GM12875 (cell line): Measurements from ENCODE around the gene GLE1.
"Not testable (repeated sequence)": the region's sequence is repeated elsewhere in the genome, so short reads cannot be mapped to it uniquely, and the experiment has no call there.

Source experiments
- H3K4me3 ChIP-seq: one replicate; pipeline ENCODE4 v1.5.1; 2011; ENCODE audit warnings: low read depth, low read length, control low read depth
- TF ChIP-seq, protein P1 (sequence below): IDR thresholded peaks from 2 replicates; pipeline ENCODE4 v1.5.1; 2011; ENCODE audit warnings: low read depth, mild to moderate bottlenecking, control low read depth, inconsistent platforms, low read length, moderate library complexity, borderline replicate concordance; ENCODE audit not compliant: insufficient read depth

Gene GLE1

DNA sequence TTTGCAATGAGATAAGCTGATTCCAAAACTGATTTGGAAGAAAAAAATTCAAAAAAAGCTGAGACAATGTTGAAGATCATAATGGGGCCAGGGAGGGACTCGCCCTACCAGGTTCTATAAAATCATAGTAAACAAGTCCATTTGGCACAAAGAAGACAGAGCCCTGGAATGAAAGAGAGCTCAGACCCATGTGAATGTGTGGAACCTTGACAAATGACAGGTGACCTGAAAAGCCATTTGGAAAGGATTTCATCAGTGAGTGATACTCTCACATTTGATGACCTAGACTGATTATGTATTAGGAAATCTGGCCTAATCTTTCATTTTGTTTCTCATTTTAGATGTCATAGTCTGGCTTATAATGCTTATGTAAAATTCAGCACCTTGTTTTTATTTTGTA lies 74.7 kb downstream of the GLE1 start:
- TF ChIP-seq, protein P1, sequence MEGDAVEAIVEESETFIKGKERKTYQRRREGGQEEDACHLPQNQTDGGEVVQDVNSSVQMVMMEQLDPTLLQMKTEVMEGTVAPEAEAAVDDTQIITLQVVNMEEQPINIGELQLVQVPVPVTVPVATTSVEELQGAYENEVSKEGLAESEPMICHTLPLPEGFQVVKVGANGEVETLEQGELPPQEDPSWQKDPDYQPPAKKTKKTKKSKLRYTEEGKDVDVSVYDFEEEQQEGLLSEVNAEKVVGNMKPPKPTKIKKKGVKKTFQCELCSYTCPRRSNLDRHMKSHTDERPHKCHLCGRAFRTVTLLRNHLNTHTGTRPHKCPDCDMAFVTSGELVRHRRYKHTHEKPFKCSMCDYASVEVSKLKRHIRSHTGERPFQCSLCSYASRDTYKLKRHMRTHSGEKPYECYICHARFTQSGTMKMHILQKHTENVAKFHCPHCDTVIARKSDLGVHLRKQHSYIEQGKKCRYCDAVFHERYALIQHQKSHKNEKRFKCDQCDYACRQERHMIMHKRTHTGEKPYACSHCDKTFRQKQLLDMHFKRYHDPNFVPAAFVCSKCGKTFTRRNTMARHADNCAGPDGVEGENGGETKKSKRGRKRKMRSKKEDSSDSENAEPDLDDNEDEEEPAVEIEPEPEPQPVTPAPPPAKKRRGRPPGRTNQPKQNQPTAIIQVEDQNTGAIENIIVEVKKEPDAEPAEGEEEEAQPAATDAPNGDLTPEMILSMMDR: no peak

DNA sequence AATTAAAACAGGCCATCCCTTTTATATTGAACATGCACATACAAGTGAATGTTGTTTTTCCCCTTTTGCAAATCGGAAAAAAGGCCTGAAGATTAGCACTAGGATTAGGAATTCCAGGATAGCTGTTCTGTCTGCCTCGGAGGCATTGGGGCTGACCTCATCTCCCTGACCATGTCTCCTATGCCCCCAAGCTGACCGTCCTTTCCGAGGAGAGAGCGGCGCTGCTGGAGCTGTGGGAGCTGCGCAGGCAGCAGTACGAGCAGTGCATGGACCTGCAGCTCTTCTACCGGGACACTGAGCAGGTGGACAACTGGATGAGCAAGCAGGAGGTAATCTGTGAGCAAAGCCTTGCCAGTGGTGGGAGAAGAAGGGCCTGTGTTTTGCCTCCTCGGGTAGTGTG lies 76.2 kb downstream of the GLE1 start:
- no peak overlapping the region for H3K4me3 ChIP-seq
- TF ChIP-seq, protein P1: no peak

More for the DNA sequence above, 74.7 kb downstream of the GLE1 start:
- H3K4me3 ChIP-seq: no peak overlapping the region

DNA sequence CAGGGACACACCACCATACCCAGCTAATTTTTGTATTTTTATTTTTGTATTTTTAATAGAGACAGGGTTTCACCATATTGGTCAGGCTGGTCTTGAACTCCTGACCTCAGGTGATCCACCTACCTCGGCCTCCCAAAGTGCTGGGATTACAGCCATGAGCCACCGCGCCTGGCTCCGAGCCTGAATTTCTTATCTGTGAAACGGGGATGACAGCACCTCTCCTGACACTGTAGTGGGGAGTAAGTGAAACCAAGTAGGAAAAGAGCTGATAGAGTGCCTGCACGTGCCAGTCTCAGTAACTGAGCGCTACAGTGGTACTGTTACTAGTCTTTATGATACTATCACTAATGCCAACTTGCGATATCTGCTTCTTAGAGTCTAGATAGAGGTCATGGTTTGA lies 80.6 kb downstream of the GLE1 start:
- not testable (repeated sequence) for H3K4me3 ChIP-seq

DNA sequence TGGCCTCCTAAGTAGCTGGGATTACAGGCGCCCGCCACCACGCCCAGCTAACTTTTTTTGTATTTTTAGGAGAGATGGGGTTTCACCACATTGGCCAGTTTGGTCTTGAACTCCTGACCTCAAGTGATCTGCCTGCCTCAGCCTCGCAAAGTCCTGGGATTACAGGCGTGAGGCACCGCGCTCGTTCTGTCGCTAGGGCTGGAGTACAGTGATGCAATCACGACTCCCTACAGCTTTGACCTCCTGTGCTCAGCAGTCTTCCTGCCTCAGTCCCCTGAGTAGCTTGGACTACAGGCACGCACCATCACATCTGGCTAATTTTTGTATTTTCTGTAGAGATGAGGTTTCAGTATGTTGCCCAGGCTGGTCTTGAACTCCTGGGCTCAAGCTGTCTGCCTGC lies 82.4 kb downstream of the GLE1 start:
- H3K4me3 ChIP-seq: not testable (repeated sequence)

DNA sequence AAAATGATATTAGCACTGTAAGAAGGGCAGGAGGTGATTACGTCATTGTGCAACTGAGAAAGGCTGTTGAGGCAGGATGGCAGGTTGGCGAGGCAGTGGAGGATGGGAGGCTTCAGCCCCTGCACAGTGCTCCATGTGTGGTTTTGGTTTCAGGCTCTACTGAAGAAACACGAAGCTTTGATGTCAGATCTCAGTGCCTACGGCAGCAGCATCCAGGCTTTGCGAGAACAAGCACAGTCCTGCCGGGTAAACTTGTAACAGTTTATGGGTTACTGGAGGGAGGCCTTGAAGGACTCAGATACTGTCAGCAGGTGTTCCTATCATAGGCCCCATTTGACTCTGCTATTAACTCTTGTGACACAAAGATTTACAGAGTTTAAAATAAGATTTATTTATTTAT lies 82.9 kb downstream of the GLE1 start:
- TF ChIP-seq, protein P1: no peak
- no peak overlapping the region for H3K4me3 ChIP-seq

DNA sequence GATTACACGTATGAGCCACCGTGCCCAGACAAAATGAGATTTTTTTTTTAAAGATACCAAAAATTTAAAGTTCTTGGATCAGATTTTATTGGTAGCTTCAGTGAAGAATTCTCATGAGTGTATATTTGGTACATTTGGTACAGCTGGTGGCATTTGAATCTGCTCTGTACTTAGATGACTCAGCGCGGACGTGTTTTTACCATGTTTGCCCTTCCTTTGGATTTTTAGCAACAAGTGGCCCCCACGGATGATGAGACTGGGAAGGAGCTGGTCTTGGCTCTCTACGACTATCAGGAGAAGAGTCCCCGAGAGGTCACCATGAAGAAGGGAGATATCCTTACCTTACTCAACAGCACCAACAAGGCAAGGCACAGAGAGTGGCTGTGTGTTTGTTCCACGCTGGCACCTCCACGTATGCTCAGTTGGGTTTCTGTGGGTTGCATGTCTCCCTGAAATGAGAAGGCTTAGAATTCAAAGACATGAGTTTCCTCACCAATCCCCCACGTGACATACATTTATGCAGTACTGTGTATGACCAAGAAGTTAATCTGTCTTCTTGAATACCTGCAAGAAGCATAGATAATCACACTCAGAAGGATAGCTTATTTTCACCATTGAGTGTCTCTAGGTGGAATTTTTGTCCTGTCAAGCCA lies 84.2 kb downstream of the GLE1 start:
- TF ChIP-seq, protein P1: no peak
- no peak overlapping the region for H3K4me3 ChIP-seq
